ENCODE data around the gene TTC39A.
A peak's percentile ranks its signal among the peaks of the same experiment; 100 is the strongest.

Gene TTC39A

DNA sequence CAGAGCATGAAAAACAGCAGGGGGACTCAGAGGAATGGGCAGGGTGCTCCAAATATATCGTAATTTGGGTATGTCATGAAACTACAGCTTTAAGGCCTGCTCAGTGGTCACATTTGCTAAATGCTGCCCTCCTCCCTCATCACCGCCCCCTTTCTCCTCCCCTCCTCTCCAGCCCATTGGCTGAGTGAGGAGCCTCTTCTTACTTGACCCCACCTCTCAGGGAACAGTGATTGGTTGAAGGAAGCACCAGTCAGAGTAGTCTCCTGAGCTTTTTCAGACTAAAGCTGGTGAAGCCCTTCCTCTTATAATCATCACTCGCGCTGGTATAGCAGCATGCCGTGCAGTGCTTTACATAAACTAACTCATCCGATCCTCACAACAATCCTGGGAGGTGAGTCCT is 10.0 kb upstream of the TTC39A start:
- TF ChIP-seq, protein P1, sequence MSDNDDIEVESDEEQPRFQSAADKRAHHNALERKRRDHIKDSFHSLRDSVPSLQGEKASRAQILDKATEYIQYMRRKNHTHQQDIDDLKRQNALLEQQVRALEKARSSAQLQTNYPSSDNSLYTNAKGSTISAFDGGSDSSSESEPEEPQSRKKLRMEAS (IDR thresholded peaks at IDR 0.05; ENCODE audit: low read depth, low read length): no peak
- TF ChIP-seq MYC (IDR thresholded peaks at IDR 0.05; ENCODE audit: low read depth, low read length): no peak
- TF ChIP-seq POLR2A (IDR thresholded peaks at IDR 0.05; ENCODE audit: extremely low read depth, insufficient read length): no peak
- no peak for TF ChIP-seq CTCF (IDR thresholded peaks at IDR 0.05; ENCODE audit: low read depth, low read length)
- H3K4me3 ChIP-seq (ENCODE audit: low read depth, low read length): no peak overlapping the region
- peak; percentile 21 for DNase-seq (ENCODE audit: low read depth)

GRCh38 chr1:51336711-51337110 is 6.3 kb upstream of the TTC39A start:
- TF ChIP-seq CTCF (IDR thresholded peaks at IDR 0.05; ENCODE audit: low read depth, low read length) (no peak), POLR2A (IDR thresholded peaks at IDR 0.05; ENCODE audit: extremely low read depth, insufficient read length) (no peak), MYC (IDR thresholded peaks at IDR 0.05; ENCODE audit: low read depth, low read length) (no peak)
- TF ChIP-seq, protein P1 (IDR thresholded peaks at IDR 0.05; ENCODE audit: low read depth, low read length): no peak
- no peak for DNase-seq (ENCODE audit: low read depth)
- H3K4me3 ChIP-seq (ENCODE audit: low read depth, low read length): no peak overlapping the region

DNA sequence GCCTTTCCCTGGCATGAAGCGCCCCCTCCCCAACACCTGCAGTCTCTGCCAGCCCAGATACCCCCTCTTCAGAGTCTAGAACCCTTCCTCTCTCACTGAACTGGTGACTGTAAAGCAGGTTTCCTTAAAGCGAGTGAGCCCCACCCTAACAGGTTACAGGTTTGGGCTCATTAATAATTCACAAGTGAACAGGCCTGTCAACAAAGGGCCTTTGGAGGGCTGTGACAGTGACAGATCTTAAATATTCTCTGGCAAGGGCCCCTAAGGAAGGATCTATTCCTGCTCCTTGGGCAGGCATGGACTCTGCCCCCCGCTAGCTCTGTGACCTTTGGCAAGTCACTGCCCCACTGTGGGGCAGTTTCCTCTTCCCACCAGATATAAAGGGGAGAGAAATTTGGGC is 5.6 kb upstream of the TTC39A start:
- no peak for DNase-seq (ENCODE audit: low read depth)
- H3K4me3 ChIP-seq (ENCODE audit: low read depth, low read length): no peak overlapping the region
- TF ChIP-seq POLR2A (IDR thresholded peaks at IDR 0.05; ENCODE audit: extremely low read depth, insufficient read length) (no peak), CTCF (IDR thresholded peaks at IDR 0.05; ENCODE audit: low read depth, low read length) (no peak), MYC (IDR thresholded peaks at IDR 0.05; ENCODE audit: low read depth, low read length) (no peak)
- TF ChIP-seq, protein P1 (IDR thresholded peaks at IDR 0.05; ENCODE audit: low read depth, low read length): no peak

DNA sequence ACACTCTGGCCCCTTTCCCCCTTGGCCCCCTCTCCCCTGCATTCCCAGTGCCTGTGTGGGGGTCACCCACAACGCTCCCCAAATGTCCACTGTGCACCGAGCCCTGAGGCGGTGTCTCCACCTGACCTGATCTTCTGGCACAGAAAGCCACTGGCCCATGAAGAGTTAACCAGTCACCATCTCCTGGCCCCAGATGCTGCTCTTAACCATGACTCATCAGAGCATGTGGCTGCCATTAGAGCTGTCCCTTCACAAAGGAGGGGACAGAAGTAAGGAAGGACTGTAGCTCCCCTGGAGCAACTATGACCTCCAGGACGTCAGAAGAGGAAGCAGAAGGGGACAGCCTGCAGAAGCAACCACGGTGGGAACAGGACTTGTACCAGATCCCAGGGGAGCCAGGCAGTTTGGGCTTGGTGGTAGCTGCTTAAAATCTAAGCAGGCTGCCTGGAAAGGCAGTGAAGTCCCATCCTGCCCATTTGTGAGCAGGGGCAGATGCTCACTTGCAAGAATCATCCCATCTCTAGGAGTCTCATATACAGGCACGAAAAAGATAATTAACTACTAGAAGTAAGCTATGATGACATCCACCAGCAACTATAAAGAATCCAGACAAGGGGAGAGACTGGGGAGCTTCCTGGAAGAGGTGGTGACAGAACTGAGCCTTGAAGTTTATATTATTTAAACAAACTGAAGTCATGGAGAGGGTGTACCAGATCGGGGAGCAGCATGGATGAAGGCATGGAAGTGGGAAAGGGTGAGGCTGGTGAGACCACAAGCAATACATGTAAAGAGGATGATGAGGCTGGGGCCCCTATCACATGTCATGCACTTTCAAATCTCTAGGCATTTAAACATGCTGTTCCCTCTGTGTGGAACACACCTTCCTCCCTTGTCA is 1.1 kb upstream of the TTC39A start:
- peak; percentile 86 for DNase-seq (ENCODE audit: low read depth)
- TF ChIP-seq POLR2A (IDR thresholded peaks at IDR 0.05; ENCODE audit: extremely low read depth, insufficient read length): no peak
- TF ChIP-seq, protein P1 (IDR thresholded peaks at IDR 0.05; ENCODE audit: low read depth, low read length): peak; percentile 82
- TF ChIP-seq CTCF (IDR thresholded peaks at IDR 0.05; ENCODE audit: low read depth, low read length): no peak
- peak; percentile 83 for TF ChIP-seq MYC (IDR thresholded peaks at IDR 0.05; ENCODE audit: low read depth, low read length)
- no peak overlapping the region for H3K4me3 ChIP-seq (ENCODE audit: low read depth, low read length)

DNA sequence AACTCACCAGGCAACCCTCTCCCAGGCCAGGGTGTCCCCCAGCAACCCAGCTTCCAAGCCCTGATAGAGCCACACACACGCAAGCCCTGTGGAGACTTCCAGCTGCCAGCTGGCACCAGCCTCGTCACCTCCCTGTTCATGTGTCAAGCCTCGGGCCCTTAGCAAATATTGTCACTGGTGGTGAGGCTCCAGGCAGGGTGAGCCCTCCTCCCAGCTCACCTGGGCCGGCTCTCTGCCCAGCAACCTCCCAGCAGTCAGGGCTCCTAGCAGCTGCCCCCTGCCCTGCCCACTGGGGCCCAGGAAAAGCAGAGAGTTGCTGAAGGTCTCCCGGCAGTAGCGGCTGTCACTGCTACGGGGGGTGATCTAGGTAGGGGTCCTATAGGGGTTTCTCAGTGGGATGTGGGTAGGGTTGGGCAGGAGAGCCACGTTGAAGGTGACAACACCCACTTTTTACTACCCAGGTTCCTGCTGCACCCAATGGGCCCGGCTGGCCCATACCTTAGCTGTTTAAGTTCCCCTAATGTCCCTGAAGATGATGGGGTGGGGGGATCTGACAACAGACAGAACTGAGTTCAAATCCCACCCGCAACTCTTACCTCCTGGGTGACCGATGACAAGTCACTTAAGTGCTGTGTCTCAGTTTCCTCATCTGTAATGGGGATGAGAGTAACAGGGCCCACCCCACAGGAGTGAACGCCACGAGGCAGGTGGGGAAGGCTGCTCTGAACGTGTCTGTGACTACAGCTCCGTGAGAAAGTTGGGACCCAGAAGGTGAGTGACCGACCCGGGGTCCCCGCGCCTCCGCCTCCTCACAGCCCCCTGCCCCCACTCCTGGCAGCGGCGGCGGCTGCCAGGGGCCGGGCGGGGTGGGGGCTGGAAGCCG is 678 bp downstream of the TTC39A start:
- no peak for DNase-seq (ENCODE audit: low read depth)
- no peak overlapping the region for H3K4me3 ChIP-seq (ENCODE audit: low read depth, low read length)
- TF ChIP-seq POLR2A (IDR thresholded peaks at IDR 0.05; ENCODE audit: extremely low read depth, insufficient read length) (no peak), CTCF (IDR thresholded peaks at IDR 0.05; ENCODE audit: low read depth, low read length) (no peak), MYC (IDR thresholded peaks at IDR 0.05; ENCODE audit: low read depth, low read length) (no peak)
- TF ChIP-seq, protein P1 (IDR thresholded peaks at IDR 0.05; ENCODE audit: low read depth, low read length): no peak

All from NB4 (cell line).